Left ventricle myocardium inferior (tissue), 1 donor: ENCODE results near the gene MDGA2. TPM values are rescaled to one million over a fixed set of nuclear protein-coding genes. Genes with fewer than 3 reads are reported as not detected.

Source experiments
- DNase-seq: peaks from one replicate; pipeline ENCODE4 v3.0.0-alpha.2; 2020
- H3K27ac ChIP-seq: fragments of 200-600 bp; replicated peaks from 2 replicates; pipeline ENCODE4 v1.8.0; 2021
- H3K27me3 ChIP-seq: fragments of 200-600 bp; 2 replicates; pipeline ENCODE4 v1.8.0; 2021; ENCODE audit warnings: low read depth
- H3K36me3 ChIP-seq: fragments of 200-600 bp; 2 replicates; pipeline ENCODE4 v1.8.0; 2021
- H3K4me1 ChIP-seq: fragments of 200-600 bp; 2 replicates; pipeline ENCODE4 v1.8.0; 2021
- H3K4me3 ChIP-seq: fragments of 200-600 bp; 2 replicates; pipeline ENCODE4 v1.8.0; 2021; ENCODE audit warnings: mild to moderate bottlenecking, moderate library complexity
- H3K9me3 ChIP-seq: fragments of 200-600 bp; replicated peaks from 2 replicates; pipeline ENCODE4 v1.8.0; 2021
- CTCF ChIP-seq: fragments of 200-600 bp; IDR thresholded peaks from 2 replicates; pipeline ENCODE4 v1.8.0; 2021; ENCODE audit warnings: antibody characterized with exemption, mild to moderate bottlenecking, borderline replicate concordance
- intact Hi-C: fragments of 100-400 bp; cut with micrococcal nuclease; formaldehyde crosslinking; loops from one replicate; pipeline ENCODE4 v1.11.0; 2022
- total RNA-seq: library from RNA; stranded (reverse); fragmentation: NEBNext Ultra II Directional; extraction: Animal tissue kit (Norgen Biotek cat#: 25700); gene quantifications from one replicate; pipeline ENCODE4 v1.2.1, GENCODE V29; 2021
- donor health status: DM: no; HTN: yes; CAD: no; lungs with severe emphysema.

MDGA2 gene
- total RNA-seq, 1 donor from 2014 or later, result 0.19 TPM

GRCh38 chr14:47526591-47527244 is 148.7 kb downstream of the MDGA2 start:
- intact Hi-C loops, result no loop called here
- Histone ChIP-seq H3K9me3 (peaks cover 9% of the 10 kb centered on the region), H3K4me3 (no peak overlapping the region), H3K36me3 (no peaks in the 10 kb centered on the region), H3K27me3 (no peaks in the 10 kb centered on the region), H3K4me1 (no peaks in the 10 kb centered on the region), H3K27ac (no peak overlapping the region)
- DNase-seq, result no peak
- TF ChIP-seq CTCF, result no peak

GRCh38 chr14:47524524-47524923 is 150.9 kb downstream of the MDGA2 start:
- no peak for DNase-seq
- H3K27me3 ChIP-seq, result no peaks in the 10 kb centered on the region
- no peak for TF ChIP-seq CTCF
- H3K27ac ChIP-seq, result no peak overlapping the region
- H3K9me3 ChIP-seq, result peaks cover 4% of the 10 kb centered on the region
- no peak overlapping the region for H3K4me3 ChIP-seq
- H3K4me1 ChIP-seq, result no peaks in the 10 kb centered on the region
- intact Hi-C loops, result no loop called here
- no peaks in the 10 kb centered on the region for H3K36me3 ChIP-seq

- no peak for TF ChIP-seq CTCF
These were observed 155.0 kb downstream of the MDGA2 start for GRCh38 chr14:47520382-47520781.

GRCh38 chr14:47511829-47512228 is 163.6 kb downstream of the MDGA2 start:
- Histone ChIP-seq H3K36me3 (no peaks in the 10 kb centered on the region), H3K4me3 (no peak overlapping the region), H3K4me1 (no peaks in the 10 kb centered on the region), H3K27me3 (no peaks in the 10 kb centered on the region), H3K27ac (no peak overlapping the region), H3K9me3 (no peaks in the 10 kb centered on the region)
- DNase-seq, result no peak
- TF ChIP-seq CTCF, result no peak
- intact Hi-C loops, result no loop called here

More at GRCh38 chr14:47520382-47520781, 155.0 kb downstream of the MDGA2 start:
- H3K9me3 ChIP-seq, result no peaks in the 10 kb centered on the region
- DNase-seq, result no peak
- intact Hi-C loops, result no loop called here
- no peaks in the 10 kb centered on the region for H3K36me3 ChIP-seq
- no peaks in the 10 kb centered on the region for H3K27me3 ChIP-seq
- H3K4me3 ChIP-seq, result no peak overlapping the region
- no peak overlapping the region for H3K27ac ChIP-seq
- no peaks in the 10 kb centered on the region for H3K4me1 ChIP-seq

GRCh38 chr14:47509957-47510356 is 165.4 kb downstream of the MDGA2 start:
- H3K36me3 ChIP-seq, result no peaks in the 10 kb centered on the region
- intact Hi-C loops, result no loop called here

More at GRCh38 chr14:47509957-47510356, 165.4 kb downstream of the MDGA2 start:
- no peak for DNase-seq
- Histone ChIP-seq H3K27me3 (no peaks in the 10 kb centered on the region), H3K4me1 (no peaks in the 10 kb centered on the region), H3K27ac (no peak overlapping the region), H3K4me3 (no peak overlapping the region), H3K9me3 (no peaks in the 10 kb centered on the region)
- no peak for TF ChIP-seq CTCF
